ENCODE data around the gene ADGRG1.

ADGRG1 gene

GRCh38 chr16:57617604-57618111 lies 10.8 kb upstream of the ADGRG1 start:
- TF ChIP-seq POLR2AphosphoS5 (IDR thresholded peaks at IDR 0.05; ENCODE audit: low read depth, low read length) (no peak), SIN3A (IDR thresholded peaks at IDR 0.05; ENCODE audit: borderline replicate concordance, insufficient read depth, low read length) (no peak)

DNA sequence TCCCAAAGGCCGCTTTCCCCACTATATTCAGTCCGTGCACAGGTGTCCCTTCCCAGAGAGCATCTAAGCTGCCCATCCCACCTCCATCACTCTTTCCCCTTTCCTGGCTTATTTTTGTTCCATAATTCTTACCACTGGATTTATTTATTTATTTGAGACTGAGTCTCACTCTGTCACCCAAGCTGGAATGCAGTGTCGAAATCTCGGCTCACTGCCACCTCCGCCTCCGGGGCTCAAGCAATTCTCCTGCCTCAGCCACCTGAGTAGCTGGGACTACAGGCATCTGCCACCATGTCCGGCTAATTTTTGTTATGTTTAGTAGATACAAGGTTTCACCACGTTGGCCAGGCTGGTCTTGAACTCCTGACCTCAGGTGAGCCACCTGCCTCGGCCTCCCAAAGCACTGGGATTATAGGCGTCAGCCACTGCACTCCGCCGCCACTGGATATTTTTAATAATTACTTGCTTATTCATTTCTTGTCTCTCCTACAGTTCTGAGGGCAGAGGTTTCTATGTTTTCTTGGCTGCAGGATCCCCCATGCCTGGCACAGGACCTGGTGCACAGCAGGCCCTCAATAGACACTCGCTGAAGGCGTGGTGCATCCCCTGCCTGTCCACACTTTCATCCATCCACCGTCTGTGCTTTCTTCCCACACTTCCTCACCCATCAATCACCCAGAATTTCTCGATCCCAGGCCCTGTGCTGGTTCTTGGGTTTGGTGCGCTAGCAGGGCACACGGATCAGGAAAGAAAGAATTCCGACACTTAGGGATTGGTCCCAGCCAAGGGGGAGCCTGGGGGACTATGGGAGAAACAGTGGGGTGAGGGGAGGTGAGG lies 9.9 kb upstream of the ADGRG1 start:
- TF ChIP-seq TAF1 (IDR thresholded peaks at IDR 0.05; ENCODE audit: borderline replicate concordance, insufficient read depth, low read length) (no peak), SIN3A (IDR thresholded peaks at IDR 0.05; ENCODE audit: borderline replicate concordance, insufficient read depth, low read length) (no peak), POLR2AphosphoS5 (IDR thresholded peaks at IDR 0.05; ENCODE audit: low read depth, low read length) (no peak), FOXP2 (optimal IDR thresholded peaks at IDR 0.05; ENCODE audit: borderline replicate concordance, extremely low read depth, extremely low read length, insufficient read depth) (no peak)
- TF ChIP-seq, protein P1, sequence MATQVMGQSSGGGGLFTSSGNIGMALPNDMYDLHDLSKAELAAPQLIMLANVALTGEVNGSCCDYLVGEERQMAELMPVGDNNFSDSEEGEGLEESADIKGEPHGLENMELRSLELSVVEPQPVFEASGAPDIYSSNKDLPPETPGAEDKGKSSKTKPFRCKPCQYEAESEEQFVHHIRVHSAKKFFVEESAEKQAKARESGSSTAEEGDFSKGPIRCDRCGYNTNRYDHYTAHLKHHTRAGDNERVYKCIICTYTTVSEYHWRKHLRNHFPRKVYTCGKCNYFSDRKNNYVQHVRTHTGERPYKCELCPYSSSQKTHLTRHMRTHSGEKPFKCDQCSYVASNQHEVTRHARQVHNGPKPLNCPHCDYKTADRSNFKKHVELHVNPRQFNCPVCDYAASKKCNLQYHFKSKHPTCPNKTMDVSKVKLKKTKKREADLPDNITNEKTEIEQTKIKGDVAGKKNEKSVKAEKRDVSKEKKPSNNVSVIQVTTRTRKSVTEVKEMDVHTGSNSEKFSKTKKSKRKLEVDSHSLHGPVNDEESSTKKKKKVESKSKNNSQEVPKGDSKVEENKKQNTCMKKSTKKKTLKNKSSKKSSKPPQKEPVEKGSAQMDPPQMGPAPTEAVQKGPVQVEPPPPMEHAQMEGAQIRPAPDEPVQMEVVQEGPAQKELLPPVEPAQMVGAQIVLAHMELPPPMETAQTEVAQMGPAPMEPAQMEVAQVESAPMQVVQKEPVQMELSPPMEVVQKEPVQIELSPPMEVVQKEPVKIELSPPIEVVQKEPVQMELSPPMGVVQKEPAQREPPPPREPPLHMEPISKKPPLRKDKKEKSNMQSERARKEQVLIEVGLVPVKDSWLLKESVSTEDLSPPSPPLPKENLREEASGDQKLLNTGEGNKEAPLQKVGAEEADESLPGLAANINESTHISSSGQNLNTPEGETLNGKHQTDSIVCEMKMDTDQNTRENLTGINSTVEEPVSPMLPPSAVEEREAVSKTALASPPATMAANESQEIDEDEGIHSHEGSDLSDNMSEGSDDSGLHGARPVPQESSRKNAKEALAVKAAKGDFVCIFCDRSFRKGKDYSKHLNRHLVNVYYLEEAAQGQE (IDR thresholded peaks at IDR 0.05; ENCODE audit: insufficient read depth in 1 of 2, low read depth in 2 of 2, low read length in 2 of 2) = no peak

DNA sequence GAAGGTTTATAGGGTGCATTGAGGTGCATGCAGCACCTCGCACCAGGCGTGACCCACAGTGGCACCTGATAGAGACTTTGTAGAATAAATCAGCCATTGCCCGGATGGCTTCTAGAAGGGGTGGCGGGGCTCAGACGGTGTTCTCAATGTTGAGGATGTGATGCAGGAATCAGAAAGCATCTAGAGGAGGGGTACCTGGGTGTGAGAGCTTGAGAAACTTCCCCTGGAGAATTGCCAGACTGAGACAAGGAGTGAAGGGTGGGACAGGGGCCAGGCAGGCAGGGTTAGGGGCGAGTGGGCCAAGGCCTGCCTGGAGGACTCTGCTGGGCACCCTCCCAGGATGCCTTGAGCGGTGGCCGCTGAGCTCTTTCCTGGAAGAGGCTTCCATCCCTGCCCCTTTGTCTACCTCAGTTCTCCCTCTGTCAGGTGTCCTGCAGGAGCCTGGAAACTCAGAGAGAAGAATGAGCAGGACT lies 9.3 kb upstream of the ADGRG1 start:
- TF ChIP-seq FOXP2 (optimal IDR thresholded peaks at IDR 0.05; ENCODE audit: borderline replicate concordance, extremely low read depth, extremely low read length, insufficient read depth) = no peak
- no peak for TF ChIP-seq POLR2AphosphoS5 (IDR thresholded peaks at IDR 0.05; ENCODE audit: low read depth, low read length)
- TF ChIP-seq TAF1 (IDR thresholded peaks at IDR 0.05; ENCODE audit: borderline replicate concordance, insufficient read depth, low read length) = no peak
- TF ChIP-seq, protein P1 (IDR thresholded peaks at IDR 0.05; ENCODE audit: insufficient read depth in 1 of 2, low read depth in 2 of 2, low read length in 2 of 2) = no peak
- no peak for TF ChIP-seq SIN3A (IDR thresholded peaks at IDR 0.05; ENCODE audit: borderline replicate concordance, insufficient read depth, low read length)

DNA sequence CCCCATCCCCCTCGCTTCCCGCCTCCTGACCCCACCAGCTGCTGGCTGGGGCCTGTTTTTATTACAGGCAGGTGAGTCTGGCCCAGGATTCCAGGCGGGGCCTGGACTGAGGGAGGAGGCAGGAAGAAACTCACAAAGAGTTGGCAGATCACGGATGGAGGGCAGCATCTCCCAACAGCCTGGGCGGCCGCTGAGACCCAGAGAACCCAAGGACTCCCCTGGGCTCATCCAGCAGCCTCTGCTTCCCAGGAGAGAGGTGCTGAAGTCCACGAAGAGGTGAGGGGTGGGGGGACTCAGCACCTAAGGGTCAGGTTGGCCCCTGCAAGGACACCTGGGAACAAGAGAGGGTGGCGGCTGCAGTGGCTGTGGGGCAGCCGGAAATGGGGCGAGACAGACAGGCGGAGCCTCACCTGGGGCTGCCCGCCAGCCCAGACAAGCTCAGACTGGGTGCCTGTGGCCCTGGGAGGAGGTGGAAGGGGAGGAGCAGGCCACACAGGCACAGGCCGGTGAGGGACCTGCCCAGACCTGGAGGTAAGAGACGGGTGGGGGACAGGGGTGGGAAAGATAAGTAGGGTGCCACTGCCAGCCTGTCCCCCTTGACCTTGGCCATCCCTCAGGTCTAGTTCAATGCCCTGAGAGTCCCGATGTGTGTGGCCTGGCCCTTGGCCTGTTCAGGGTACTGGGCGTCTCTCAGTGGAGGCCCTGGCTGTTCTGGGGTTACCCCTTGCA lies 8.7 kb upstream of the ADGRG1 start:
- TF ChIP-seq POLR2AphosphoS5 (IDR thresholded peaks at IDR 0.05; ENCODE audit: low read depth, low read length) (no peak), FOXP2 (optimal IDR thresholded peaks at IDR 0.05; ENCODE audit: borderline replicate concordance, extremely low read depth, extremely low read length, insufficient read depth) (no peak), SIN3A (IDR thresholded peaks at IDR 0.05; ENCODE audit: borderline replicate concordance, insufficient read depth, low read length) (no peak), TAF1 (IDR thresholded peaks at IDR 0.05; ENCODE audit: borderline replicate concordance, insufficient read depth, low read length) (no peak)
- TF ChIP-seq, protein P1 (IDR thresholded peaks at IDR 0.05; ENCODE audit: insufficient read depth in 1 of 2, low read depth in 2 of 2, low read length in 2 of 2) = no peak

DNA sequence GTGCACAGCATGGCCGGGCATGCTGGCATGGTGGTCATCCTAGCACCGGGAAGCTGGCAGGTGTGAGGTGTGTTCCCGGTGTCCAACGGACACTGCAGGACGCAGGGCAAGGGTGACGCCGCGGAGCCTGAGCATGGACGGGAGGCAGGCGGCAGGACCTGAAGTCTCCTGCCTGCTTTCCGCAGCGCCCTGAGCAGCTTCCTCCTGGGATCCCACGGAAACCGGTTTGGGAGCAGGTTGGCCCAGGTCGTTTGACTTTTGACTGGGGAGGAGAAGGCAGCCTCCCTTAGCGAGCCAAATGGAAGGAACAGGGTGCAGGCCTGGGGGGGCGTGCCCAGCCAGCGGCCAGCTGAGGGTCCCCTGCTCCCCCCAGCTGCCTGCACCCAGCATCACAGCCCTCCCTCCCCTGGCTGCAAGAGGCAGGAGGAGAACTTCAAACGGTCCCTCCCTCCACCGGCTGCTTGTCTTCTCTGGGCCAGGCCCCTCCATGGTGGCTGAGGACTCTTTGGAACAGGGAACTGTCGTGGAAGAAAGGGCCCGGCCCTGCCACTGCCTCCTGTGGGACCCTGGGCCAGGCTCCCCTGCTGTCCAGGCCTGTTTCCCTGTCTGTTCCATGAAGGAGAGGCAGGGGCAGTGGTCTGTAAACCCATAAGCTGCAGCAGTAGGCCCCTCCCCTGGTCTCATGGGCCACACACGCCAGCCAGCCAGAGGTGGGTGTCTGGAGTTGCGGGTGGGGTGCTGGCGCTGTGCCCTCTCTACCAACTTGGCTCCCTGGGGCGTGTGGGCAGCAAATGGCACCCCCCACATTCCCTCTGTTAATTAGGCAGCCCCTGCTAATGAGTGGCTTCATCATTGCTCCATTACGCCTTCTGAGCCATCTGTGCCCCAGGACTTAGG lies 7.8 kb upstream of the ADGRG1 start:
- TF ChIP-seq, protein P1 (IDR thresholded peaks at IDR 0.05; ENCODE audit: insufficient read depth in 1 of 2, low read depth in 2 of 2, low read length in 2 of 2) = no peak
- TF ChIP-seq SIN3A (IDR thresholded peaks at IDR 0.05; ENCODE audit: borderline replicate concordance, insufficient read depth, low read length) (no peak), FOXP2 (optimal IDR thresholded peaks at IDR 0.05; ENCODE audit: borderline replicate concordance, extremely low read depth, extremely low read length, insufficient read depth) (no peak), TAF1 (IDR thresholded peaks at IDR 0.05; ENCODE audit: borderline replicate concordance, insufficient read depth, low read length) (no peak), POLR2AphosphoS5 (IDR thresholded peaks at IDR 0.05; ENCODE audit: low read depth, low read length) (no peak)

Measured in PFSK-1 (cell line).